GM19372 (cell line): ENCODE results near the gene IGF2.
"Not testable (repeated sequence)": the region's sequence is repeated elsewhere in the genome, so short reads cannot be mapped to it uniquely, and the experiment has no call there.

Source experiments
- ATAC-seq: cut with Tn5 transposase; IDR thresholded peaks from one replicate; pipeline ENCODE4 v1.9.1; 2021; ENCODE audit warnings: mild to moderate bottlenecking, low read depth, moderate library complexity; ENCODE audit not compliant: unreplicated experiment

IGF2 gene, protein sequence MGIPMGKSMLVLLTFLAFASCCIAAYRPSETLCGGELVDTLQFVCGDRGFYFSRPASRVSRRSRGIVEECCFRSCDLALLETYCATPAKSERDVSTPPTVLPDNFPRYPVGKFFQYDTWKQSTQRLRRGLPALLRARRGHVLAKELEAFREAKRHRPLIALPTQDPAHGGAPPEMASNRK

DNA sequence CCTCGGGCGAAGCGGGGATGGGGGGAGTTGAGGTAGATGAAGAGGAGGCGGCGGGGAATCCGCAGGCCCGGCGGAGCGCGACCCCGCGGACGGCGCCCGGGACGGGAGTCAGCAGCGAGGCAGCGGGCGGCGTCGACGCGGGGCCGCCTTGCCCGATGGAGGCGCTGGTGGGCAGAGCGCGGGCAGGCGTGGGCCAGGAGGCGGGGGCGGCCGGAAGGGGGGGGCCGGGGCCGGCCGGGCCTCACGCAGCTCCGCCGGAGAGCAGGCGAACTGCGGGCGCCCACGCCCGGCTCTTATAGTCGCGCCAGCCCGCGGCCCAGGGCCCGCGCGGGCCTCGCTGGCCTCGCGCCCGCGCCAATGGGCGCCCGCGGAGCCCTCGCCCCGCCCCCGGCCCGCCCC lies at the start of gene IGF2:
Gene IGF2, minus strand, starts transcription at position 267 of the 399 bp plus-strand sequence. CDS start 3,866 bp downstream, outside the sequence.
- ATAC-seq = no peak

DNA sequence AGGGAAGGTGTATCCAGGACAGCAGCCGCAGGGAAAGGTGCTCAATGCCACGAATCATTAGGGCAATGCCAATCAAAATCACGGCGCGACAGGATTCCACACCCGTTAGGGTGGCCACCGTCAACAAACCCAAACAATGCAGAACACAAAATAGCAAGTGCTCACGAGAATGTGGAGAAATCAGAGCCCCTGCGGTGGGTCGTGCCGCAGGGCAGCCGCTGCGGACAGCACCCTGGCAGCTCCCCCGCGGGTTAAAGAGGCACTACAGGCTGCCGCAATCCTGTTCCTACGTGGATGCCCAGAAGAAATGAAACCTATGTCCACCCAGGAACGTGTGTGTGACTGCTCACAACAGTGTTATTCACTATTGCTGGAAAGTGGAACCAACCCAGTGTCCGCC lies 49.6 kb upstream of the IGF2 start:
- no peak for ATAC-seq

DNA sequence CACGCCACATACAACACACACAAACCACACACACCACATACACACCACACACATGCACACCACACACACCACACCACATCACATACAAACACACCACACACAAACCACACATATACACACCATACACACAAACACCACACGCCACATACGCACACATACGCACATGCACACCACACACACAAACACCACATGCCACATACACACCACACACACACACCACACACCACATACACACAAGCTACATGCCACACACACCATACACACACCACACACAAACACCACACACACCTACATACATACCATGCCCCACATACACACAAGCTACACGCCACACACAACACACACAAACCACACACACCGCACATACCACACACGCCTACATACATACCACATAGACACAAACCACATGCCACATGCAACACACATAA lies 48.1 kb upstream of the IGF2 start:
- ATAC-seq = no peak

DNA sequence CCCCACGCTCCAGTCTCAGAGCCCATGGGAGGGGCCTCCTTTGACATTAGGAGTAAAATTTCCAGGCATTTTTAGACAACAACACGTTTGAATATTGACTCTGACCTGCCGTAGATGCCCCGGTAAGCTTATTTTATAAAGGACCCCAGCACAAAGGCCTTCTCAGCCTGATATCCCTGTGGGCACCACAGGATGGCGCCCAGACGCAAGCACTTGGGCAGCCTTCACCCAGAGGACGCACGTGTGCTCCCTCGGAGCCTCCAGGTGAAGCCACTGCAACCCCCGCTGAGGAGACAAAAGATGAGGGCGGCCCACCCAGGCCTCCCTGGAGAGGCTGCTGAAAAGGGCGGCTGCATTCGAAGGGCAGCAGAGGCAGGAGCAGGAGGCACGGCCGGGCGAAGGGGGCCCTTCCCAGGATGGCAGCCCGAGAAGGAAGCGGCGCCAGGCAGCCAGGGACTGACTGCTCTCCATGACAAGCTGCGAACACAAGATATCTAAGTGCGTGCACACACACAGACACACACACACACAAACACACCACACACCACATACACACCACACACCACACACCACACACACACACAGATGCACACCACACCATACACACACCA lies 47.6 kb upstream of the IGF2 start:
- no peak for ATAC-seq

DNA sequence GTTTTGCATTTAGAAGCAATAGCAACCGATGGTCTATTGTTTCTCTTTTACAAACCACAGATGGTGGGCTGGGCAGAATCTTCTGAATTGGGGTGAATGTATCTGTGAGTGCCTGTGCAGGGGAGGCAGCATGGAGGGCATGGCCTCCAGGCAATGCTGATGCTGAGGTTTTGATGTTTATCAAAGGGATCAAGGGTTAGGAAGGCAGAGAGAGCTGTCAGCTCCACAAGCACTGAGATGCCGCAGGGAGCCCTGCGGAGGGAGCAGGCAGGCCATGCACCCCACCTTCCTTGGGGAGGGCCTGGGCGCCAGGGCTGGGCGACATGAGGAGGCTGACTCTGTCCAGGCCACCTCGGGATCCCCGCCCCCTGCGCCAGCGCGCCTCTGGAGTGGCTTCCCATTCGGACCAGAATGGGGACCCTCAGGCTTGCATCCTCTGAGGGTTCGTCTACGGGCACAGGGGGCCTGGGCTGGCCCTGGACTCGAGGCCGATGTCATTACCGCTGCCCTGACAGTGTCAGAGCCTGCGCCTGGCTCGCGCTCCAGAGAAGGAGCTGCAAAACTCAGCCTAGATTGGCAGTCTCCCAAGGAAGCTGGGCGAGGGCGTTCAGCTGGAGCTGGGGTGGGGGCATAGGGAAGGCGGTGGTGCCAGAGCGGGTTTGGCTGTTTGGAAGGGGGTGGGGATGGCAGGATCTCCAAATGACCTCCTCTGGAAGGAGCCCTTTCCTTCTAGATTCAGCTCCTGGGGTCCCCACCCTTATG lies 46.3 kb upstream of the IGF2 start:
- ATAC-seq = no peak

DNA sequence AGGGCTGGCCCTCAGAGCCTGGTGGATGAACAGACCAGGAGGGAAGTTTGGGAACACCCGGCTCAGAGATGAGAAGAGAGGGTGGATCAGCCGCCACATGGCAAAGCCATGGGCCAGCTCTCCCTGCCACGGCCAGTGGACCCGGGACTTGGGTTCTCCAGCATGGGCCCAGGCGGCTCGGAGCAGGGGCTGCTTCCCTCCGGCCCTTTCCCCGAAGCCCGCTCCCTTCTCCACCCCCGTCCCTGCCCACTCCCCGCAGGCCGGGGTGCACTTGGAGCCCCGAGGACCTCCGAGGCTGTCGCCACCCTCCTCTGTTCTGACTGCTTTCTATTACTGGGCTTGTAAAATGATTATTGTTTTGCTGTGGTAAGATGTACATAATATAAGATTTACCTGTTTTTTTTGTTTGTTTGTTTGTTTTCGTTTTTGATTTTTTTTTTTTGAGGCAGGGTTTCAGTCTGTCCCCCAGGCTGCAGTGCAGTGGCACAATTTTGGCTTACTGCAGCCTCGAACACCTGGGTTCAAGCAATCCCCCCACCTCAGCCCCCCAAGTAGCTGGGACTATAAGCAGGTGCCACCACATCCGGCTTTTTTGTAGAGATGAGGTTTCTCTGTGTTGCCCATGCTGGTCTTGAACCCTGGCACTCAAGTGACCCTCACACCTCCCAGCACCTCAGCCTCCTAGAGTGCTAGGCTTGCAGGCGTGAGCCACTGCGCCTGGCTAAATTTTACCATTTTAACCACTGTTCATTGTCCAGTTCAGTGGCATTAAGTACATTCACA lies 43.7 kb upstream of the IGF2 start:
- no peak for ATAC-seq

DNA sequence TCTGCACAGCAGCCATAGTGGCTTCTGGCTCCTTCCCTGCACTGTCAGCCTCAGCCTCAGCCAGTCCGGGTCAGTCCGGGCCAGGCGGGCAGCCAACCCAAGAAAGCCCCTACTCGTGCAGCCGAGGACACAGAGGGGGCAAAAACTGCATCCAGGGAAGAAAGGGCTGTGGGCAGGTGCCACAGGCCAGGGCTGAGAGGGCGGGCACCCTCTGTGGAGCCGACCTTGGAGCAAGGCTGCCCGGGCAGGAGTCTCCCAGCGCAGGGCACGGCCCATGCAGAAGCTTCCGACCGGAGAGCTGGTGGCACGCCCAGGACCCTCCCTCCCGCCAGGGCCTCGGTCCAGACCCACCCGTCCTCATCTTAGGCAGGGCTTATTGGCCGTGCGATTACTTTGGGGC lies 42.9 kb upstream of the IGF2 start:
- no peak for ATAC-seq

DNA sequence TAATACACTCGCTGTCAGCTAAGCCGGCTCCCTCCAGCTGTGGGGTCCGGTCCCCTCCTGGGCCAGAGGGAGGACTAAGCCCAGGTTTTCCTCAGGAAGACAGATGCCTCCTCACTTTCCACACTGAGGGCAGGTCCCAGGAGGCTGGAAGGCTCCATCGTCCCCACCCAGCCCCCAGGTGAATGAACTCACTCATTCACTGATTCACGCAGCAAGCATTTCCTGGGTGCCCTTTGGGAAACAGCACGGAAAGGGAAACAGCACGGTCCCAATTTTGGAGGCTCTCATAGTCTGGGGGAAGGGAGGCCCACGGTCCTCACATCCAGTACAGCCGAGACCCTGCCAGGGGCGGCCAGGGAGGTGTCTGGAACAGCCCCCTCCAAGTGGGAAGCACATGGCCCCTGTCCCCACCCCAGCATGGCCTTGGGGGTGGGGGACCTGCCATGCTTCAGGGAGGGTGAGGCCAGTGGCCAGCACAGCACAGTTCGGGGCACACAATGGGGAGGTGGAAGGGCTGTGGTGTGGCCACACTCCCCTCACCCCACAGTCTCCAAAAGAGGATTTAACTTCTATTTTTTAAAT lies 41.7 kb upstream of the IGF2 start:
- no peak for ATAC-seq

DNA sequence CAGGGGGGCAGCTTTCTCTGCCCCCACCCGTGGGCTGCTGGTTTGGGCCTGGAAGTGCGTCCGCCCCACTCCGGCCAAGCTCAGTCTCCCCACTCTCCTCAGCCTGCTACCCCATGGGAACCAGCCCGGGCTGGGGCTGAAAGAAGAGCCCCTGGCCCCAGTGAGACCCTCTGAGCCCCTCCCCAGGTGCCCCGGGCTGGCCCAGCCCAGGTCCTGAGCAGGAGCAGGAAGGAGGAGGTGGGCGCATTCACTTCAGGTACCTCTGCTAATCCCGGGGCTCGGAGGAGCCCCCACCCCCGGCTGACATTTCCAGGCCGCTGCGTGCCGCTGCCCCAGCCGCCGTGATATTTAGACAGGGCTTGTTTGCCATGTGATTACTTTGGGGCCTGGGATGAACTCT lies 41.2 kb upstream of the IGF2 start:
- no peak for ATAC-seq

DNA sequence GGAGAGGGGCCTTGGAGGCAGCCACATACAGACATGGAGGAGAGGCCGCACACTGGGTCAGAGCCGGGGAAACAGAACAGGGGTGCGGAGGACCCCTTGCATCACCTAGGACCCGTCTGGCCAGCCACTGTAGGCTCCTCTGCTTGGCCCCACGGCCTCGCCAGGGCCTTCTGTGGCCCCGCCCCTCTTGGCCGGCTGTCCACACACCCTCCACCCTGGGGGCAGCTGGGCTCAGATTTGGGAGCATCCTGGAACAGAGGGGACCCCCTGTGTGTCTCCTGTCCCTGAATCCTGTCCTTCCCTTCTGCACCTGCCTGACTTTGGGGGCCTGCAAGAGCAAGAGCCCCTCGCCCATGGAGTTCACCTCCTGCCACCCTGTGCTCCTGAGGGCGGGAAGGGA lies 40.3 kb upstream of the IGF2 start:
- no peak for ATAC-seq

DNA sequence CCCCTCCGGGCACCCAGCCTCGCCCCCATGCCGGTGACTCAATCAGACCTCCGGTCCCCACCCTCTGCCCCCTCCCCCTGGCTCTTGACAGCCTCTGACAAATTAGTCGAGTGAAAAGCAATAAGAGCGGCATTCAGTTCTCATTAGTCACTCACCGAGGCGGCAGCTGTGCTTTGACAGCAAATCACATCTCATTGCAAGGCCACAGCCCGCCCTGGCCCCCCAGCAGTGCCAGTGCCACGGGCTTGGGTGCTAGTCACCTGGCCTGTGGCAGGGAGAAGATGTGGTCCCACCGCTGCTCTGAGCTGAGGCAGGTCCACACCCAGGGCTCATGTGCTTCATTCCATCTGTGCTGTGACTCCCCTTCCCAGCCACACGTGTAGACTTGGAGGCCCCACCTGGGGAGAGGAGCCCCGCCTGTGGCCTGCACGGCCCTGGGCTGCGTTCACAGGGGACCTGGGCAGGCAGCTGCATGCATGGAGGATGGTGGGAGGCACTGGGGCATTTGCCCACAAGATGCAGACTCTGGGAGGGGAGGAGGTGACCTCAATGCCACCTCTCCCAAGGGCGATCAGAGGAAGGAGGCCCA lies 39.8 kb upstream of the IGF2 start:
- no peak for ATAC-seq

DNA sequence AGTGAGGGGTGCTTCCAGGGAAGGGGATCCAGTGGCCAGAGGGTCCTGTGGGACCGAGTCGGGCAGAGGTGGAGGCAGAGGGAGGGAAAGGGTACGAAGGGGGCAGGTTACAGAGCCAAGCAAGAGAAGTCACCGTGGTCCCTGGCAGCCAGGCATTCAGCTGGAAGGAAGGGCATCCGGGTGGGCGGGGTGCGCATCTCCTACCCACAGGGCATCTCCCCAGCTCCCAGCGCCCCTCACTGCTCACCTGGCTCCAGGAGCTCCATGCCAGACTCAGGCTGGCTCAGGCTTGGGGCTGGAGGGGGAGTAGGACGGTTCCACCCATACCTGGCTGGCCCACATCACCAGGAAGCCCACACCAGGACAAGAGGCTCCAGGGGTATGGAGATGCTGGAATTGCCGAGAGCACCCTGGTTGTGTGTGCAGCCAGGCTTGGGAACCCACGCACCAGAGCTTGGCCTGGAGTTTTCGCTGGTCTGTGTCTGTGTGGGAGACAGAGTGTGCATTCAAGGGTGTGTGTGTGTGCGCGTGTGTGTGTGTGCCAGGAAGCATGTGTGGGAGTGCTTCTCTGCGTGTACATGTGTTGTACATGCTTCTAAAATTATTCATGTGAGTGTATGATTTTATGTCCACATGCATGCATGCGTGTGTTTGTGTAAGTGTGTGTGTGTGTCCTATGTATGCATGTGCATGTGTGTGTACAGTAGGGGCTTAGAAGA lies 39.0 kb upstream of the IGF2 start:
- not testable (repeated sequence) for ATAC-seq

DNA sequence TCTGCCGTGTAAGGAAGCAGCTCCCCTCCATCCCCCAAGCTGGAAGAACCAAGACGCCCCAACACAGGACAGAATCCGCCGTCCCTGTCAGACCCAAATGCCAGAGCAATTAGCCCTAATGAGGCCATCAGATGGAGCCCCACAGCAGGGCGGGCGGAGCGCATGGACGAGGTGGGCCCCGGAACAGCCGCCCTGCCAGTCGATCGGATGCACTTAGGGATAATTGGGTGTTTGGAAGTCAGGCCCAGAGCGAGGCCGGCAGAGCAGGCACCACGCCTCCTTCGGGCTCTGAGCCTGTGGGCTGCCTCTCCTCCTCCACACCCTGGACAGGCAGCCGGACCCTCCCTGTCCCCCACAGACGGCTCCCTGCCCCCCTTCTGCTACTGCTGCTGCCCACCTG lies 37.9 kb upstream of the IGF2 start:
- no peak for ATAC-seq

DNA sequence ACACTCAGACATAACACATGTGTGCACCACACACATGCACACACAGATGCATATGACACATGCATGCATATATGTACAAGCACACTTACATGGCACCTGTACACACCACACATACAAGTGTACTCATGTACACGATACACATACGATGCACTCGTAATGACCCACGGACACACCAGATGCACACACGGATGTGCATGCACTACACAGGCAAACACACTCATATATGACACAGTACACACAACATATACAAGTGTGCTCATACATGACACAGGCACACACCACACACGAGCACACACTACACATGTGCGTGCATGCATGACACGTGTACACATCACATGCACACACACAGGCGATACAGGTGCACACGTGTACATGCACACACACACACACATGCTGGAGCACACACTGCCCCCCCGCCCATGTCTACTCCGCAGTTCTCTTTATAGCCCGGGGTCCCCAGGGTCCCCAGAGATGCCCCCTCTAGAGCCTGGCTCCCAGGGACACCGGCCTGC lies 37.3 kb upstream of the IGF2 start:
- no peak for ATAC-seq

DNA sequence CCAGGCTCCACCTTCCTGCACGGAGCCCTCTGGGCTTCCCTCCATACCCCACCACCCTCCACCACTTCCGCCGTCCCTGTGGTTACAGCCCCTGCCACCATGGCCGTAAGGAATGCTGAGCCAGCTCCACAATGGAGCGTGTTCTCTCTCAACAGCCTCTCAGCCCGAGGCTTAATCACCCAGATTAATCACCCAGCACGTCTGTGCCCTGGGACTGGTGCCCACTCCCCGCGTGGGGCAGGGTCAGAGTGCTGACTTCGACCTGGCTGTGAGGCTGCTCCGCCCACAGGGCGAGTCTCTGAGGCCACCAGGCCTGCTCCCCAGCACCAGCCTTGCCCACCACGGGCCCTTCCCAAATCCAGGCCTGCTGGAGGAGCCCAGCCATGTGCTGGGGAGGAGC lies 36.5 kb upstream of the IGF2 start:
- ATAC-seq = no peak

DNA sequence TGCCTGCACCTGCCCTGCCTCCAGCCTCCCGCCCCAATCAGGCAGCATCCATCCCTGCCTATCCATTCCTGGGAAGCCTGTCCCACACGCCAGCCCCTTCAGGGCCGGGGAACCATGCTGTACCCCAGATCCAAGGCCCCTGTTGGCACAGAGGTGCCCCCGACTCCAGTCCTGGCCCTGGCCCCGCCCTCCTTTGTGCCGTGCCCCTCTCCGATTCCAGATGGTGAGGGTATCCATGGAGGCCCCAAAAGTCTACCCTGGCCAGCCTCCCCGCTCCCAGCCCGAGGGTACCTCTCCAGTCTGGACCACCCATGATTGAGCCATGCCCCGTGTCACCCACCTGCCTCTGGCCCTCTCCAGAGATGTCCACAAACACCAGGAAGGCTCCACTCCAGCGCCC lies 35.2 kb upstream of the IGF2 start:
- ATAC-seq = no peak

DNA sequence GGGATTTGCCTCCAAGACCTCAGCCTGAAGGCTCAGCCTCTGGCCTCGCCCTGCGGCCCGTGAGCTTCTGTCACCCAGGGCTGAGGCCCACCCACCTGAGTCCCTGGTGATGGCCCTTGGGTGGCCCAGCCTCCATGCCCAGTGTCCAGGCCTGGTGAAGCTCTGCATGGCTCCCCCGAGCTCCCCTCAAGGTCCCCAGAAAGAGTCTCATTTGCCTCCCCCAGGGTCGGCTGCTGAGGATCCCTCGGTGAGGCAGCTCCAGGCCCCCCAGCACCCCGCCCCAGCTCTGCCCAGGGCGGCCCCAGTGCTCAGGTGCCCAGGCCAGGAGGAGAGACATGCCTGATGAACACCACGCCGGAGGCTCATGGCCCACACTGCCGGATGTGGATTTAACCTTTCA lies 34.6 kb upstream of the IGF2 start:
- ATAC-seq = no peak

DNA sequence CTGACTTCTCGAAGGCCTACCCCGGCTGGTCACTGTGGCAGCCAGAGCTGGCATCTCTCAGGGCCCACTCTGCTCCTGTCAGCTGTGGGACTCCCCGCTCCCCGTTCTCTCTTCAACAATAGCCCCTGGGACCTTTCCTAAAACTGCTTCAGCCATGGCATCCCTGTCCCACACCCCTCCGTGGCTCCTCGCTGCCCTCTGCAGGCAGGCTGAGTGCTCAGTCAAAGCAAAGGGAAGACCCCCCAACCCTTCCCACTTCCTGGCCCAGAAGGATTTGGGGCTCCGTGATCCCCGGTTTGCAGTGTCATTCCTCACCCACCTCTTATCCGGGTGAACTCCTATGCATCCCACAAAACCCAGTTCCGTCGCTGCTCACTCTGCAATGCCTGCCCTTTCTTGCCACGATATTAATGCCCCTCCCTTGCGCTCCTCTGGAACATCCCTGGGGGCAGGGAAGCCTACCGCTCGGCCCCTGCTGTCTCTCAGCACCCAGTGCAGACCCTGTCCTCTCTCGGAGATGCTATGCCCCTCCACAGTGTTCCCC lies 34.0 kb upstream of the IGF2 start:
- ATAC-seq = no peak

DNA sequence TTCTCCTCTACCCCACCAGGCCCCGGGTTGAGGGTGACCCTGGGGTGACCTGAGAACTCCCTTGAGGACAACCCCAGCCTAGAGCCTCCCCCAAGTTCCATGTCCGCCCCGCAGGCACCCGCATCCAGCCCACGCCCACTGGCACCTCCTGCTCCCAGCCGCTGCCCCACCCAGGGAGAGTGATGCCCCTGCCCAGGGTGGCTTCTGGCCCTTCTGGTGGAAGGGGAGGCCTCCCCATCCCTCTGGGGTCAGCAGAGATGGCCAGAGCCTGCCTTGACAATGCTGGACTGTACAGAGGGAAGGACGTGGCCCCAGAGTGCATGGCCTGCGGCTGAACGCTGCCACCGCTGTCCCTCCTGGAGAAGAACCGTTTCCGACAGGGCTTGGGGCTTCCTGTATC lies 33.5 kb upstream of the IGF2 start:
- no peak for ATAC-seq
